ENCODE results near the gene CEP164.

The CEP164 gene

GRCh38 chr11:117462864-117463247, 135.2 kb downstream of the CEP164 start:
- H3K27me3 Mint-ChIP-seq (ENCODE audit: low read depth): no peaks in the 10 kb centered on the region
- H3K36me3 Mint-ChIP-seq (ENCODE audit: low read depth): no peaks in the 10 kb centered on the region
- no peak overlapping the region for H3K27ac Mint-ChIP-seq
- no peak for DNase-seq (ENCODE audit: low spot score)
- no peaks in the 10 kb centered on the region for H3K9me3 Mint-ChIP-seq
- no peaks in the 10 kb centered on the region for H3K4me1 Mint-ChIP-seq (ENCODE audit: low read depth)
- no peak overlapping the region for H3K4me3 Mint-ChIP-seq

All from T-helper 2 cell treated with Interferon-gamma antibody and Interleukin-4, amounts not matched to agents 5 μg/mL and 100 μg/mL, for 36 hours (primary cell).